ENCODE results near the gene CYP27C1. TPM values are rescaled to one million over a fixed set of nuclear protein-coding genes. Genes with fewer than 3 reads are reported as not detected.

The CYP27C1 gene
- total RNA-seq, 1 donor from 2014 or later = 5.7 TPM

DNA sequence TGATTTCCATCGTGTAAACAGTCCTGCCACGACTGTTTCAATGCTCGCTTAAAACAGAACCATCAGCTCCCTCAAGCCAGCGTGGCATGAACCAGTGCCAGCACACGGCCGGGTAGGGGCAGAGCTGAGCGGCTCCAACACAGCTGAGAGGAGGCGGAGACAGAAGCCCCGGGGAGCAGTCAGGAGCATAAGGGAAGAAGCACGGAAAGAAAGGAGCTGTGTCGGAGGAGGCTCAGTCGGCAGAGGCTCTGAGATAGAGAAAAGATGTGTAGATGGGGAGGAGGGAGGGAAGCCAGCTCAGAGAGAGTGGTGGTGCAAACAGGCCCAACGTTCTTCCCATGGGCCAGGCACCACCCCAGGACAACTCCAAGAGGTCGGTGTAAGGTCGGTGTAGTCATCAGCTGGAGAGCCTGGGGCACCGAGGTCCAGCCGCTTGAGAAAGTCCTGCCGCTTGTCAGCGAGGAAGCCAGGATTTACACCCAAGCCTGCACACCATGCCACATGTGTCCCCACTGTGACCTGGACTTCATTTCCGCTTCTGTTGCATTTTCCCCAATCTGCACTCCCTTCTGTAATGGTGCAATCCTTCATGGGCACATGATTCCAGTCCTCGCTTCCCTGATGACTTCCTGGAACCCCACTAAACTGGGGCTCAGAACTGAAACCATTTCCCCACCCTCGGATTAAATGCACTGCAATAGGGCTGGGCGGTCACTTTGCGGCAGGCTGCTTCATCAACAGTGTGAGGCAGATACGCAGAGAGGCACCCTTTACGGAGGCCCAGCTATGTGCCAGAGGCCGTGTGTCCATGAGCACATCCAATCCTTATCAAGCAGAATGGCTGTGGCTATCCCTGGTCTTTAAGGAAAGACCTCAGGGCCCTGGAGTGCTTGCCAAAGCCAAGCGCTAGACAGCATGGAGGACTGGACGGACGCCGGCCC, 43.5 kb downstream of the CYP27C1 start:
- H3K4me3 Mint-ChIP-seq (ENCODE audit: unreplicated experiment) = no peak overlapping the region
- H3K36me3 ChIP-seq (ENCODE audit: insufficient read depth, low read length) = no peaks in the 10 kb centered on the region

DNA sequence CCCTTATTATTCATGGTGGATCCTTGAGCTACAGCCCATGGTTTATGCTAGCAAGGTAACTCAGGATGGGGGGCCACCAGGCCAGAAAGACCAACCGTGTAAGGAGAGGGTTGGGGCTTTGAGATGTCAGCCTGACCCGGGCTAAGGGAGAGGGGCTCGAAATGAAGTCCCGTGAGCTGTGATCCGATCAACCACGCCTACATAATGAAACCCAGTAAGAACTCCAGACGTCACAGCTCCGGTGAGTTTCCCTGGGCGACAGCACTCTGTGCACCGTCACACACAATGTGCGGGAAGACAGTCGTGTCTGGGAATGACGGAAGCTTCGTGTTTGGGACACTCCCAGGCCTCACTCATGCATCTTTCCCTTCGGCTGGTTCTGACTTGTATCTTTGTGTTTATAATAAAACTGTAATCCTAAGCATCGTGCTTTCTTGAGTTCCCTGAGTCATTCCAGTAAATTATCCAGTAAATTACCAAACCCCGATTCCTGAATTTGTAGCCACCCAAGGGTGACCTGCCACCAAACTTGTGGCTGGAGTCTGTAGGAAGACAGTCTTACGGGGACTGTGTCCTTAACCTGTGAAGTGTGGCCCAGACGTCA, 44.2 kb downstream of the CYP27C1 start:
- peaks cover 3% of the 10 kb centered on the region for H3K36me3 Mint-ChIP-seq (ENCODE audit: low read depth, unreplicated experiment)
- peaks cover 7% of the 10 kb centered on the region for H3K9me3 Mint-ChIP-seq (ENCODE audit: unreplicated experiment)
- Histone ChIP-seq H3K9me3 (ENCODE audit: insufficient read depth, low read depth, low read length) (no peaks in the 10 kb centered on the region), H4K20me1 (ENCODE audit: insufficient read depth, low read length) (no peaks in the 10 kb centered on the region), H3K9ac (ENCODE audit: low read length) (no peak overlapping the region), H3K4me3 (ENCODE audit: insufficient read depth, low read depth, low read length) (no peak overlapping the region), H3K79me2 (ENCODE audit: insufficient read depth, low read length) (no peaks in the 10 kb centered on the region), H3K4me1 (ENCODE audit: insufficient read depth, low read length) (peaks cover 13% of the 10 kb centered on the region), H3K27ac (ENCODE audit: low read depth, low read length) (no peak overlapping the region), H2AFZ (ENCODE audit: low read depth, low read length) (peak overlapping the region; percentile 28), H3K4me2 (ENCODE audit: low read length) (no peak overlapping the region), H3K27me3 (ENCODE audit: insufficient read depth, low read length) (no peaks in the 10 kb centered on the region), H3K36me3 (ENCODE audit: insufficient read depth, low read length) (no peaks in the 10 kb centered on the region)
- peaks cover 22% of the 10 kb centered on the region for H3K4me1 Mint-ChIP-seq (ENCODE audit: low read depth, unreplicated experiment)
- H3K27me3 Mint-ChIP-seq (ENCODE audit: low read depth, unreplicated experiment) = peaks cover 4% of the 10 kb centered on the region
- DNase-seq (ENCODE audit: low read depth) = no peak
- no peak overlapping the region for H3K27ac Mint-ChIP-seq (ENCODE audit: unreplicated experiment)
- TF ChIP-seq, protein P1, sequence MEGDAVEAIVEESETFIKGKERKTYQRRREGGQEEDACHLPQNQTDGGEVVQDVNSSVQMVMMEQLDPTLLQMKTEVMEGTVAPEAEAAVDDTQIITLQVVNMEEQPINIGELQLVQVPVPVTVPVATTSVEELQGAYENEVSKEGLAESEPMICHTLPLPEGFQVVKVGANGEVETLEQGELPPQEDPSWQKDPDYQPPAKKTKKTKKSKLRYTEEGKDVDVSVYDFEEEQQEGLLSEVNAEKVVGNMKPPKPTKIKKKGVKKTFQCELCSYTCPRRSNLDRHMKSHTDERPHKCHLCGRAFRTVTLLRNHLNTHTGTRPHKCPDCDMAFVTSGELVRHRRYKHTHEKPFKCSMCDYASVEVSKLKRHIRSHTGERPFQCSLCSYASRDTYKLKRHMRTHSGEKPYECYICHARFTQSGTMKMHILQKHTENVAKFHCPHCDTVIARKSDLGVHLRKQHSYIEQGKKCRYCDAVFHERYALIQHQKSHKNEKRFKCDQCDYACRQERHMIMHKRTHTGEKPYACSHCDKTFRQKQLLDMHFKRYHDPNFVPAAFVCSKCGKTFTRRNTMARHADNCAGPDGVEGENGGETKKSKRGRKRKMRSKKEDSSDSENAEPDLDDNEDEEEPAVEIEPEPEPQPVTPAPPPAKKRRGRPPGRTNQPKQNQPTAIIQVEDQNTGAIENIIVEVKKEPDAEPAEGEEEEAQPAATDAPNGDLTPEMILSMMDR (IDR thresholded peaks at IDR 0.05; ENCODE audit: insufficient read depth, low read depth, low read length) = no peak
- no peak overlapping the region for H3K4me3 Mint-ChIP-seq (ENCODE audit: unreplicated experiment)
- FAIRE-seq = no peak

More for the DNA sequence above, 43.5 kb downstream of the CYP27C1 start:
- no peak for DNase-seq (ENCODE audit: low read depth)
- Mint-ChIP-seq H3K27ac (ENCODE audit: unreplicated experiment) (no peak overlapping the region), H3K4me1 (ENCODE audit: low read depth, unreplicated experiment) (peaks cover 22% of the 10 kb centered on the region), H3K9me3 (ENCODE audit: unreplicated experiment) (peaks cover 7% of the 10 kb centered on the region), H3K36me3 (ENCODE audit: low read depth, unreplicated experiment) (peaks cover 3% of the 10 kb centered on the region), H3K27me3 (ENCODE audit: low read depth, unreplicated experiment) (peaks cover 2% of the 10 kb centered on the region)
- no peaks in the 10 kb centered on the region for H3K9me3 ChIP-seq (ENCODE audit: insufficient read depth, low read depth, low read length)
- H3K9ac ChIP-seq (ENCODE audit: low read length) = no peak overlapping the region
- H3K79me2 ChIP-seq (ENCODE audit: insufficient read depth, low read length) = no peaks in the 10 kb centered on the region
- no peak overlapping the region for H3K4me2 ChIP-seq (ENCODE audit: low read length)
- no peaks in the 10 kb centered on the region for H4K20me1 ChIP-seq (ENCODE audit: insufficient read depth, low read length)
- H3K27ac ChIP-seq (ENCODE audit: low read depth, low read length) = no peak overlapping the region
- no peak for TF ChIP-seq EZH2 (IDR thresholded peaks at IDR 0.05; ENCODE audit: insufficient read depth, low read length)
- TF ChIP-seq, protein P1 (IDR thresholded peaks at IDR 0.05; ENCODE audit: insufficient read depth, low read depth, low read length) = no peak
- FAIRE-seq = no peak
- H2AFZ ChIP-seq (ENCODE audit: low read depth, low read length) = peak overlapping the region; percentile 28
- peaks cover 13% of the 10 kb centered on the region for H3K4me1 ChIP-seq (ENCODE audit: insufficient read depth, low read length)
- H3K4me3 ChIP-seq (ENCODE audit: insufficient read depth, low read depth, low read length) = no peak overlapping the region
- no peaks in the 10 kb centered on the region for H3K27me3 ChIP-seq (ENCODE audit: insufficient read depth, low read length)

All from astrocyte (in vitro differentiated cells and primary cell).